SK-N-MC (cell line): ENCODE data around the gene EPN3.
A peak's percentile ranks its signal among the peaks of the same experiment; 100 is the strongest.

Experiments
- DNase-seq: peaks from one replicate; pipeline ENCODE4 v3.0.0-alpha.2; 2011; ENCODE audit warnings: low read depth, low spot score
- H3K27ac ChIP-seq: fragments of 200-600 bp; sonication (generic); 2 replicates; pipeline ENCODE4 v1.5.1; 2016; ENCODE audit warnings: mixed run types
- H3K36me3 ChIP-seq: fragments of 200-600 bp; sonication (generic); 2 replicates; pipeline ENCODE4 v1.6.1; 2017; ENCODE audit warnings: antibody characterized with exemption, low read length, mixed read lengths; ENCODE audit not compliant: insufficient read depth
- H3K4me3 ChIP-seq: fragments of 200-600 bp; sonication (generic); 2 replicates; pipeline ENCODE4 v1.5.1; 2016
- H3K9ac ChIP-seq: fragments of 200-600 bp; sonication (generic); 2 replicates; pipeline ENCODE4 v1.8.0; 2017; ENCODE audit warnings: mixed run types, mixed read lengths; ENCODE audit not compliant: insufficient read length
- H3K9me3 ChIP-seq: fragments of 200-600 bp; sonication (generic); 2 replicates; pipeline ENCODE4 v1.6.1; 2017; ENCODE audit warnings: low read depth, mild to moderate bottlenecking, antibody characterized with exemption, low read length, moderate library complexity, mixed read lengths
- EZH2 ChIP-seq: fragments of 200-600 bp; sonication (generic); IDR thresholded peaks from one replicate; pipeline ENCODE4 v1.6.1; 2017; ENCODE audit warnings: antibody characterized with exemption
- FOXP2 ChIP-seq: optimal IDR thresholded peaks from 2 replicates; pipeline ENCODE3; 2011; ENCODE audit warnings: mild to moderate bottlenecking, moderate library complexity; ENCODE audit not compliant: insufficient read depth; ENCODE audit errors: extremely low read length, control extremely low read depth
- POLR2AphosphoS5 ChIP-seq: IDR thresholded peaks from 2 replicates; pipeline ENCODE4 v1.6.1; 2012; ENCODE audit warnings: mild to moderate bottlenecking, low read depth, low read length, borderline replicate concordance

EPN3 gene

GRCh38 chr17:50527949-50528474 lies 4.5 kb upstream of the EPN3 start:
- Histone ChIP-seq H3K9me3 (no peaks in the 10 kb centered on the region), H3K36me3 (no peaks in the 10 kb centered on the region)

DNA sequence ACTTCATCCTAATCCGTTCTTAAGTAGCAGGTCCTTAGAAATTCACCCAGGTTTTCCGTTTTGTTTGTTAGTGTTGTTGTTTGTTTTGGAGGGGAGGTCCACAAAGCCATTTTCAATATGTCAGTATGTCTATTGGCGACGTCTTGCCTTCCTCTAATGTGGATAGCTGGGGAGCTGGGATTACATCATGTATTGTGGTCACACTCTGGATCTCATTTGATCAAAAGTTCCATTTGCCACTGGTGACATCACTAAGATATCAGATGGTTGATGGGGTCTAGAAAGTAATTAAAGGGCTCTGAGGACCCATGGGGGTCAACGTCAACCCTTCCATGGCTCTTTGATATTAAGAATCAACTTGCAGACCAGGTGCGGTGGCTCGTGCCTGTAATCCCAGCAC lies 2.7 kb upstream of the EPN3 start:
- DNase-seq, result no peak
- no peak overlapping the region for H3K9ac ChIP-seq
- no peak overlapping the region for H3K4me3 ChIP-seq
- no peaks in the 10 kb centered on the region for H3K9me3 ChIP-seq
- TF ChIP-seq POLR2AphosphoS5 (no peak), FOXP2 (no peak), EZH2 (no peak)
- no peaks in the 10 kb centered on the region for H3K36me3 ChIP-seq
- H3K27ac ChIP-seq, result no peak overlapping the region

More at GRCh38 chr17:50527949-50528474, 4.5 kb upstream of the EPN3 start:
- no peak for TF ChIP-seq FOXP2
- no peak for TF ChIP-seq EZH2
- TF ChIP-seq POLR2AphosphoS5, result no peak
- H3K9ac ChIP-seq, result no peak overlapping the region
- H3K4me3 ChIP-seq, result no peak overlapping the region
- H3K27ac ChIP-seq, result no peak overlapping the region
- DNase-seq, result no peak

DNA sequence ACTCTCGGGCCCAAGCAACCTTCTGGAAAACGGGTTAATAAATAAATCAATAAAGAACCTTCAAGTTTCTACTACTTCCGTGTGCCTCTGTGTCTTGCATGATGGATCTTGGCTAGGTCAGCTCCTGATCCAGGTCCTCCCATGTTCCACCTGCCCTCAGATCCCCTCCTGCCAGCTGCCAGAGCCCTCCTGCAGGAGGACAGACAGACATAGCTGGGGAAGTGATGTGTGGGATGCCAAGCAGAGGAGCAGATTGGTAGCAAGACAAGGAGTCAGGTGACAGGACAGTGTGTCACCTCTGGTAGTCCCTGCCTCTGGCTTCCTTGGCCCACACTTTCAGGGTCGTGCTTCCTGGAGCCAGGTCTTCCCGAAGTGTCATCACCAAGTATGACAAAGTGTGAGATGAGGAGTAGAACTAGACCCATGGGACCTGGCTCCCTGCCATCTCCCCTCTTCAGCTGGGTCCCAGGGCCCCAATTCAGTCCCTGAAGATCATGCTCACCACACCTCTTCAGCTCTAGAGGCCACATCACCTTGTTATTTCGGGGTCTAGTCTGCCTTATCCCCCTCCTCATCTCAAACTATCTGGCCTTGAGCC lies 1.0 kb upstream of the EPN3 start:
- Histone ChIP-seq H3K36me3 (no peaks in the 10 kb centered on the region), H3K9ac (no peak overlapping the region), H3K9me3 (no peaks in the 10 kb centered on the region), H3K4me3 (no peak overlapping the region), H3K27ac (no peak overlapping the region)
- no peak for TF ChIP-seq POLR2AphosphoS5
- no peak for TF ChIP-seq FOXP2
- no peak for TF ChIP-seq EZH2
- DNase-seq, result no peak

DNA sequence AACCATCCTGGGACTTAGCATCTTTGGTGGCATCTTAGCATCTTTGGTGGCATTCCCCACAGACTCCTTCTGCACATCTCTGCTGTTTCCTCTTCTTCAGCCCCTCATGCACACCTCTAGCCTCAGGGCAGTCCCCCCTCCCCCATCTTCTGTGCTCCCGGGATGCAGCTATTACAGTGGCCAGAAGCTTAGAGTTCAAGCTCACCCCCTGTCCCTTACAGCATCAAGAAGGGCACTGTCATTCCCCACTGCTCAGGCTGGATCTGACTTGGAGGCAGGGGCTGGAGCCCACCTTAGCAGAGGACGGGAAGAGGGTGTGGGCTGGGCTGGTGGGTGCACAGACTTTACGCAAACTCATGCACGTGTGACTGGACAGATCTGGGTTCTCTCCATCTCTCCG lies 650 bp downstream of the EPN3 start:
- DNase-seq, result no peak
- Histone ChIP-seq H3K9me3 (no peaks in the 10 kb centered on the region), H3K9ac (no peak overlapping the region), H3K27ac (no peak overlapping the region), H3K36me3 (no peaks in the 10 kb centered on the region), H3K4me3 (no peak overlapping the region)
- TF ChIP-seq EZH2 (no peak), POLR2AphosphoS5 (no peak), FOXP2 (no peak)

GRCh38 chr17:50533720-50534148 lies 1.2 kb downstream of the EPN3 start:
- TF ChIP-seq EZH2 (no peak), FOXP2 (no peak), POLR2AphosphoS5 (no peak)
- no peaks in the 10 kb centered on the region for H3K9me3 ChIP-seq
- H3K27ac ChIP-seq, result no peak overlapping the region
- H3K4me3 ChIP-seq, result peak overlapping the region; percentile 48
- H3K9ac ChIP-seq, result no peak overlapping the region
- no peak for DNase-seq
- H3K36me3 ChIP-seq, result no peaks in the 10 kb centered on the region

DNA sequence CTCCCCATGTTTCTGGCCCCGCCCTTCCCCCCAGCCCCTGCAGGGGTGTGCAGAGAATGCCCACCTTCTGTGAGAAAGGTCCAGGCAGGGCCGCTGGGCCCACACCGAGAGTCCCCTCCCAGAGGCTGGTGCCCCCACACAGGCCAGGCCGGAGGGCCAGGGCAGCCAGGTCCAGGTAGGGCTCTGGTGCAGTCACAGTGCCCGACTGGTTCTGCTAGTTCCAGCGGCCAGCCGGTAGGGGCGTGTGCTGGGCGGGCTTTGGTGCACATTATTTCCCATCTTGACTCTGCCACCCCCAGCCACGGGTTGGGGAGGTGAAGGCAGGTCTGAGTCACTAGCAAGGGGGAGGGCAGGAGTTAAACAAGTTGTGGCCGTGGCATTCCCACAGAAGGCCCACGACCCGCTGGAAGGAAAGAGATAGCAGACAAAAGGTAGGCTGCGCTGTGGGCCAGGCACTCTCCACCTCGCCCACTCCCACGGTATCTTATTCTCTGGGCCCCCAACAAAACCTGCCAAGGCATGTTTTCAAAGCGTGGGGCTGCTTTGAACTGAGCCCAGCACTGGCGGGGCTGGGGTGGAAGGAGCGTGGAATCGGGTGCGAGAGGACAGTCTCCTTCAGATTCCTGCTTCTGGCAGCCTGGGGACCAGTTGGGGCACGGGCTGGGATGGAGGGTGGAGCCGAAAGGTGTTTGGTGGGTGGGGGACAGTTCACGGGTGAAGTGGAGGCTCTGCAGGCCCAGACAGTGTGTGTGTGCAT lies 1.9 kb downstream of the EPN3 start:
- no peak for DNase-seq
- Histone ChIP-seq H3K4me3 (no peak overlapping the region), H3K9me3 (no peaks in the 10 kb centered on the region), H3K36me3 (no peaks in the 10 kb centered on the region), H3K9ac (no peak overlapping the region), H3K27ac (no peak overlapping the region)
- TF ChIP-seq FOXP2 (no peak), POLR2AphosphoS5 (no peak), EZH2 (no peak)

DNA sequence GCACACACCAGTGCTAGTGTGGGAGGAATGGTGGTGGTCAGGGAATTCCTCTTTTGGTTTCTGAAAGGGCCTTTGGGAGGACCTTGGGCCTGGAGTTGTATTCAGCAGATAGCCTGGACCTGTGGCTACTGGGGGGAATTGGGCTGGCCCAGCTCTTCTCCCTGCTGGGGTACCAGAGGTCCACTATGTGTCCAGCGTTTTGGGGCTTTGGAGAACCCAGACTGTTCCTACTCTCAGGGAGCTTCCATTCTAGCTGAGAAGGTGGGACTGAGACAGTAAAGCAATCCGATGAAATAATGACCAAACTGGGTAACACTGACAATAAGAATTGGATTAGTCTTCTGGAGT lies 2.4 kb downstream of the EPN3 start:
- H3K9ac ChIP-seq, result no peak overlapping the region
- no peaks in the 10 kb centered on the region for H3K36me3 ChIP-seq
- TF ChIP-seq EZH2 (no peak), FOXP2 (no peak), POLR2AphosphoS5 (no peak)
- H3K27ac ChIP-seq, result no peak overlapping the region
- H3K4me3 ChIP-seq, result no peak overlapping the region
- DNase-seq, result no peak
- H3K9me3 ChIP-seq, result no peaks in the 10 kb centered on the region

DNA sequence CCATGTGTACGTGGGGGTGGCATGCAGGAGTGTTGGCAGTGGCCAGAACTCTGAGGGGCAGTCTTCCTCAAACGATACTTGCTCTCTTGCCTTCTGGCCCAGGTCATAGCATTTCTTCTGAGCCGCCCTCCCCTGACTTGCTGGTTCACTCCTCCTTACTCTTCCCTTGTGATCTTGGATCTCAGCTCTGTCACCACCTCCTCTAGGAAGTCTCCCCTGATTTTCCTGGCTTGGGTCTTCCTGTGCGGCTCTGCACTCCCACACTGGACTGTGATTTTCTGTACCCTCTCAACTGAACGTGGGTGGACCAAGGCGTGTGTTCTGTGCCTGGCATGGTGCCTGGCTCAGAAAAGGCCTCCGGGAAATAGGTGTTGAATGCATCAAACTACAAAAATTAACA lies 2.9 kb downstream of the EPN3 start:
- Histone ChIP-seq H3K36me3 (no peaks in the 10 kb centered on the region), H3K27ac (no peak overlapping the region), H3K9ac (no peak overlapping the region), H3K4me3 (no peak overlapping the region), H3K9me3 (no peaks in the 10 kb centered on the region)
- no peak for DNase-seq
- TF ChIP-seq EZH2 (no peak), POLR2AphosphoS5 (no peak), FOXP2 (no peak)
